ENCODE measurements around the gene CENPC. TPM values are rescaled to one million over a fixed set of nuclear protein-coding genes. Genes with fewer than 3 reads are reported as not detected.

CENPC gene
- total and polyA plus RNA-seq, 2 donors (not counting 3 experiments of a cell fraction or from before 2014, with no cell fraction given): 3.6 to 26.4 TPM

GRCh38 chr4:67576538-67576937 lies 31.2 kb upstream of the CENPC start:
- ChIA-PET CTCF (interaction anchor here (1.2 kb wide), 1 partner anchor 10 kb away, joined by 3 read pairs; no protein-coding TSS in a partner anchor), POLR2A (no interaction called here)
- intact Hi-C loops (cut with micrococcal nuclease): no loop called here
- dilution Hi-C loops (cut with MboI; ENCODE audit: extremely low pct_ligation_motif_present, low sequenced_read_pairs): no loop called here
- H3K4me2 ChIP-seq (ENCODE audit: insufficient read depth, low read length): no peak overlapping the region
- H3K9me1 ChIP-seq (replicated peaks; ENCODE audit: control insufficient read depth, extremely low read depth, insufficient read depth, low read length): no peaks in the 10 kb centered on the region
- H3K27me3 ChIP-seq (ENCODE audit: control insufficient read depth in 2 of 2, insufficient read depth in 2 of 2, low read length in 2 of 2): no peaks in the 10 kb centered on the region
- no peaks in the 10 kb centered on the region for H3K79me2 ChIP-seq (ENCODE audit: control insufficient read depth, insufficient read depth, low read length)
- no peaks in the 10 kb centered on the region for H3K36me3 ChIP-seq (ENCODE audit: control insufficient read depth in 2 of 2, extremely low read depth in 1 of 2, insufficient read depth in 2 of 2, low read length in 2 of 2)
- no peaks in the 10 kb centered on the region for H3K9me3 ChIP-seq (replicated peaks; ENCODE audit: control insufficient read depth, insufficient read depth, low read length)
- H3K9ac ChIP-seq (replicated peaks; ENCODE audit: extremely low read depth, insufficient read depth, low read length): no peak overlapping the region
- H3K4me3 ChIP-seq (replicated peaks in 1 of 3; ENCODE audit: insufficient read depth in 1 of 3, low read depth in 1 of 3, low read length in 3 of 3): no peak overlapping the region
- DNase-seq (ENCODE audit: low read depth, low spot score) (no peak), FAIRE-seq (no peak)
- no TSS peak for BruUV-seq (replicated peaks)
- H3K4me1 ChIP-seq (ENCODE audit: control insufficient read depth, extremely low read depth, insufficient read depth, low read length): no peaks in the 10 kb centered on the region
- H2AFZ ChIP-seq (ENCODE audit: low read depth, low read length): no peak overlapping the region
- TF ChIP-seq JUN (IDR thresholded peaks at IDR 0.05; ENCODE audit: borderline replicate concordance, insufficient read depth, insufficient read length, low read depth) (no peak), GATA2 (IDR thresholded peaks at IDR 0.05; ENCODE audit: insufficient read depth, insufficient read length, low read depth, low read length) (no peak), POLR2A (IDR thresholded peaks at IDR 0.05; ENCODE audit: low read depth, low read length) (no peak), FOS (IDR thresholded peaks at IDR 0.05; ENCODE audit: borderline replicate concordance, insufficient read depth, low read length) (no peak), CTCF (IDR thresholded peaks at IDR 0.05; ENCODE audit: extremely low read depth in 1 of 2, insufficient read depth in 1 of 2, low read depth in 1 of 2, low read length in 2 of 2) (no peak)
- no peaks in the 10 kb centered on the region for H4K20me1 ChIP-seq (replicated peaks; ENCODE audit: control insufficient read depth, extremely low read depth, insufficient read depth, low read length)
- no peak overlapping the region for H3K27ac ChIP-seq (ENCODE audit: insufficient read depth, low read depth, low read length)

DNA sequence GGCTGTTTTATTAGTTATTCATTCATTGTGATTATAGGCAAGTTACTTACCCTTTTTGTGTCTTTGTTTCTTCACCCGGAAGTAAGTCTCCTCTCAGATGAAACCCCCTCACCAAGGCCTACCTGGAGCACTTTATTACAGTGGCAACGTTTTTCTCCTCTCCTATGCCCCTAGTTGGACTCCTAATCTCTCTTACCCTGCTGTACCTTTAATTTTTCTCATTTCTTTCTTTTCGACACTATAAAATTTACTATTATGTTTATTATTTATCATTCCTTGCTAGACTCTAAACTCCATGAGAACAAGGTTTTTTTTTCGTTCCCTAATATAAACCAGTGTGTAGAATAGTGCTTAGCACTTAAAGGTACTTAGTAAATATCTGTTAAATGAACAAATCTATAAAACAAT lies 30.8 kb upstream of the CENPC start:
- ChIA-PET POLR2A (no interaction called here), CTCF (no interaction called here)
- no peak overlapping the region for H3K9ac ChIP-seq (replicated peaks; ENCODE audit: extremely low read depth, insufficient read depth, low read length)
- no peak overlapping the region for H3K4me3 ChIP-seq (replicated peaks in 1 of 3; ENCODE audit: insufficient read depth in 1 of 3, low read depth in 1 of 3, low read length in 3 of 3)
- no peak overlapping the region for H2AFZ ChIP-seq (ENCODE audit: low read depth, low read length)
- BruUV-seq (replicated peaks): no TSS peak
- H3K4me2 ChIP-seq (ENCODE audit: insufficient read depth, low read length): no peak overlapping the region
- H3K27ac ChIP-seq (ENCODE audit: insufficient read depth, low read depth, low read length): no peak overlapping the region
- FAIRE-seq (no peak), DNase-seq (ENCODE audit: low read depth, low spot score) (no peak)
- H3K79me2 ChIP-seq (ENCODE audit: control insufficient read depth, insufficient read depth, low read length): no peaks in the 10 kb centered on the region
- no peaks in the 10 kb centered on the region for H3K4me1 ChIP-seq (ENCODE audit: control insufficient read depth, extremely low read depth, insufficient read depth, low read length)
- H4K20me1 ChIP-seq (replicated peaks; ENCODE audit: control insufficient read depth, extremely low read depth, insufficient read depth, low read length): no peaks in the 10 kb centered on the region
- H3K9me3 ChIP-seq (replicated peaks; ENCODE audit: control insufficient read depth, insufficient read depth, low read length): no peaks in the 10 kb centered on the region
- dilution Hi-C loops (cut with MboI; ENCODE audit: extremely low pct_ligation_motif_present, low sequenced_read_pairs) (no loop called here), intact Hi-C loops (cut with micrococcal nuclease) (no loop called here)
- H3K27me3 ChIP-seq (ENCODE audit: control insufficient read depth in 2 of 2, insufficient read depth in 2 of 2, low read length in 2 of 2): no peaks in the 10 kb centered on the region
- H3K36me3 ChIP-seq (ENCODE audit: control insufficient read depth in 2 of 2, extremely low read depth in 1 of 2, insufficient read depth in 2 of 2, low read length in 2 of 2): no peaks in the 10 kb centered on the region
- H3K9me1 ChIP-seq (replicated peaks; ENCODE audit: control insufficient read depth, extremely low read depth, insufficient read depth, low read length): no peaks in the 10 kb centered on the region
- TF ChIP-seq POLR2AphosphoS5 (IDR thresholded peaks at IDR 0.05; ENCODE audit: insufficient read depth, low read depth, low read length) (no peak), FOS (IDR thresholded peaks at IDR 0.05; ENCODE audit: borderline replicate concordance, insufficient read depth, low read length) (no peak), MYC (IDR thresholded peaks at IDR 0.05; ENCODE audit: low read depth, low read length) (no peak), GATA2 (IDR thresholded peaks at IDR 0.05; ENCODE audit: insufficient read depth, insufficient read length, low read depth, low read length) (no peak), POLR2A (IDR thresholded peaks at IDR 0.05; ENCODE audit: low read depth, low read length) (no peak), CTCF (IDR thresholded peaks at IDR 0.05; ENCODE audit: extremely low read depth in 1 of 2, insufficient read depth in 1 of 2, low read depth in 1 of 2, low read length in 2 of 2) (no peak), EZH2 (IDR thresholded peaks at IDR 0.05; ENCODE audit: borderline replicate concordance, low read depth, low read length, severe bottlenecking) (no peak), JUN (IDR thresholded peaks at IDR 0.05; ENCODE audit: borderline replicate concordance, insufficient read depth, insufficient read length, low read depth) (no peak)
- TF ChIP-seq, protein P1, sequence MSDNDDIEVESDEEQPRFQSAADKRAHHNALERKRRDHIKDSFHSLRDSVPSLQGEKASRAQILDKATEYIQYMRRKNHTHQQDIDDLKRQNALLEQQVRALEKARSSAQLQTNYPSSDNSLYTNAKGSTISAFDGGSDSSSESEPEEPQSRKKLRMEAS (IDR thresholded peaks at IDR 0.05; ENCODE audit: insufficient read depth, insufficient read length): no peak
